ENCODE results near the gene DNAH8. TPM values are rescaled to one million over a fixed set of nuclear protein-coding genes. Genes with fewer than 3 reads are reported as not detected.

The DNAH8 gene
- total RNA-seq, 1 experiment from 2014 or later, result 0.05 TPM

DNA sequence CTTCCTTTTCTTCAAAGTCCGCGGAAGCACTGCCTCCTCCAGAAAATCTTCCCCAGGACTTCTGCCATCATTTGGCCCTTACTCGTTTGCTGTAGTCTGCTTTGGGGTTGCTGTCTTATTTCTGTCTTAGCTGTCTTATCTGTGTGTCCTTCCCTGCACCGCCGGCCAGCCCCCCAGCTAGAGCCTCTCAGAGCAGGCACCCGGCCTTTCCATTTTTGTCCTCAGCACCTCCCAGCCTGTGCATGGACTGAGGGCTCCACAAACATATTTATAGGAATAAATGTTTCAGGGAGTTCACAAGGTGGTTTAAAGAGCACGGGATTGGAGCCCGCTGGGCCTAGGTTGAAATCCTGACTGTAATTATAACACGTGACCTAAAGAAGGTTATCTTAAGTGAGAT, 341.6 kb downstream of the DNAH8 start:
- H3K4me1 Mint-ChIP-seq (ENCODE audit: low read depth, unreplicated experiment), result peaks cover 26% of the 10 kb centered on the region
- H3K4me3 Mint-ChIP-seq (ENCODE audit: low read depth, unreplicated experiment), result no peak overlapping the region
- CTCF ChIA-PET, result no interaction called here
- intact Hi-C loops (cut with micrococcal nuclease; ENCODE audit: unreplicated experiment), result no loop called here
- DNase-seq, result no peak
- no peaks in the 10 kb centered on the region for H3K27me3 Mint-ChIP-seq (ENCODE audit: unreplicated experiment)
- H3K9me3 Mint-ChIP-seq (ENCODE audit: low read depth, unreplicated experiment), result no peaks in the 10 kb centered on the region
- TF ChIP-seq, protein P1, sequence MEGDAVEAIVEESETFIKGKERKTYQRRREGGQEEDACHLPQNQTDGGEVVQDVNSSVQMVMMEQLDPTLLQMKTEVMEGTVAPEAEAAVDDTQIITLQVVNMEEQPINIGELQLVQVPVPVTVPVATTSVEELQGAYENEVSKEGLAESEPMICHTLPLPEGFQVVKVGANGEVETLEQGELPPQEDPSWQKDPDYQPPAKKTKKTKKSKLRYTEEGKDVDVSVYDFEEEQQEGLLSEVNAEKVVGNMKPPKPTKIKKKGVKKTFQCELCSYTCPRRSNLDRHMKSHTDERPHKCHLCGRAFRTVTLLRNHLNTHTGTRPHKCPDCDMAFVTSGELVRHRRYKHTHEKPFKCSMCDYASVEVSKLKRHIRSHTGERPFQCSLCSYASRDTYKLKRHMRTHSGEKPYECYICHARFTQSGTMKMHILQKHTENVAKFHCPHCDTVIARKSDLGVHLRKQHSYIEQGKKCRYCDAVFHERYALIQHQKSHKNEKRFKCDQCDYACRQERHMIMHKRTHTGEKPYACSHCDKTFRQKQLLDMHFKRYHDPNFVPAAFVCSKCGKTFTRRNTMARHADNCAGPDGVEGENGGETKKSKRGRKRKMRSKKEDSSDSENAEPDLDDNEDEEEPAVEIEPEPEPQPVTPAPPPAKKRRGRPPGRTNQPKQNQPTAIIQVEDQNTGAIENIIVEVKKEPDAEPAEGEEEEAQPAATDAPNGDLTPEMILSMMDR (IDR thresholded peaks at IDR 0.05; ENCODE audit: unreplicated experiment), result no peak
- no peak overlapping the region for H3K27ac Mint-ChIP-seq (ENCODE audit: unreplicated experiment)
- H3K36me3 Mint-ChIP-seq (ENCODE audit: insufficient read depth, unreplicated experiment), result peaks cover 4% of the 10 kb centered on the region
- no TSS peak for BruUV-seq (replicated peaks)

DNA sequence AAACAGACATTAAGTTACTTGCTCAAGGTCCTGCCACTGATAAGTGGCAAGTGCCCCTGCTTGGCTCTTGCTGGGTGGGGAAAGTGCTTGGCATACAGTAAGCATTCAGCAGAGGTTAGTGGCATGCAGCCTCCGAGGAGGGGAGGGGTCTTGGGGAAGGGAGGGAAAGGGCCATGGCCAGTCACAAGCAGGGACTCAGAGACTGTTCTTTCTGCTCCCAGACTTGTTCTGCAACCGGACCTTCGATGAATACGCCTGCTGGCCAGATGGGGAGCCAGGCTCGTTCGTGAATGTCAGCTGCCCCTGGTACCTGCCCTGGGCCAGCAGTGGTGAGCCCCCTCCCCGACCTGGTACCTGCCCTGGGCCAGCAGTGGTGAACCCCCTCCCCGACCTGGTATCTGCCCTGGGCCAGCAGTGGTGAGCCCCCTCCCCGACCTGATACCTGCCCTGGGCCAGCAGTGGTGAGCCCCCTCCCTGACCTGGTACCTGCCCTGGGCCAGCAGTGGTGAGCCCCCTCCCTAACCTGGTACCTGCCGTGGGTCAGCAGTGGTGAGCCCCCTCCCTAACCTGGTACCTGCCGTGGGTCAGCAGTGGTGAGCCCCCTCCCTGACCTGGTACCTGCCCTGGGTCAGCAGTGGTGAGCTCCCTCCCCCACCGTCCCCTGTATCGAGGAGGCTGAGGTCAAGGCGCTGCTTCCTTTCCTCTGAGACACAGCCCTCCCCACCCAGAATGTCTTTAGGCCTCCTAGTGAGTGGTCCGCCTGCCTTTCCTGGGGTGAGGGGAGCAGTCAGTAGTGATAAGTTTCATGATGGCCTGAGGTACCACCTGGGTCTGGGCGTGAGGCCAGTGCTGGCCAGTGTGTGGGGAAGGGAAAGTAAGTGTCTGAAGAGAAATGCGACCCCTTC, 342.4 kb downstream of the DNAH8 start:
- Mint-ChIP-seq H3K27me3 (ENCODE audit: unreplicated experiment) (no peaks in the 10 kb centered on the region), H3K4me1 (ENCODE audit: low read depth, unreplicated experiment) (peaks cover 18% of the 10 kb centered on the region), H3K4me3 (ENCODE audit: low read depth, unreplicated experiment) (no peak overlapping the region), H3K36me3 (ENCODE audit: insufficient read depth, unreplicated experiment) (peaks cover 4% of the 10 kb centered on the region), H3K27ac (ENCODE audit: unreplicated experiment) (no peak overlapping the region), H3K9me3 (ENCODE audit: low read depth, unreplicated experiment) (no peaks in the 10 kb centered on the region)
- TF ChIP-seq, protein P1 (IDR thresholded peaks at IDR 0.05; ENCODE audit: unreplicated experiment), result no peak
- no peak for DNase-seq
- intact Hi-C loops (cut with micrococcal nuclease; ENCODE audit: unreplicated experiment), result no loop called here
- no TSS peak for BruUV-seq (replicated peaks)
- CTCF ChIA-PET, result no interaction called here

DNA sequence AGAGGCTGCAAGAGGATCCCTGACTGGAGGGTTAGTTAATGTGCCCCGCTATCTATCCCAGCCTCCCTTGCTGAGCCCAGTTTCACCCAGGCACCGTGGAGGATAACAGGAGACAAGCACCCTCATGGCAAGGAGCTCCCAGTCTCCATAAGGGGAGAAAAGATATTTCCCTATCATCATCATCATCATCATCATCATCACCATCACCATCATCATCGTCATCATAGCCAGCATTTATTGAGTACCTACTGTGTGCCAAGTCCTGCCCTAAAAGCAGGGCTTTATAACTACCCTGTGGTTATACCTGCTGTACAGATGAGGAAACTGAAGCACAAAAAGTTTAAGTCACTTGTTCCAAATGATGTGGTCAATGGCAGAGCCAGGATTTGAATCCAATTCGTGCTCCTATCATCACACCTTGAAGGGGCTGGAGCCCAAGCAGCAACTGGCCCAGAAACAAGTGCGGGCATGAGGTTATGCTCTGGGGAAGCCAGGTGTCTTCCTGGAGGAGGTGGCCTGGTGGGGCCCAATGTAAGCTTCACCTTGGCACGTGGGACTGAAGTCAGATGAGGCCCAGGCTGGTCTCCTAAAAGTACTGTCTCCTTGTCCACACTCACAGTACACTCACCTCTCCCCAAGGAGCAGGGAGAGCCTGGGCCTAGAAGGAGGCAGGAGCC, 343.5 kb downstream of the DNAH8 start:
- no peak for DNase-seq
- peaks cover 4% of the 10 kb centered on the region for H3K36me3 Mint-ChIP-seq (ENCODE audit: insufficient read depth, unreplicated experiment)
- peaks cover 7% of the 10 kb centered on the region for H3K4me1 Mint-ChIP-seq (ENCODE audit: low read depth, unreplicated experiment)
- TF ChIP-seq, protein P1 (IDR thresholded peaks at IDR 0.05; ENCODE audit: unreplicated experiment), result no peak
- CTCF ChIA-PET, result no interaction called here
- no peak overlapping the region for H3K27ac Mint-ChIP-seq (ENCODE audit: unreplicated experiment)
- intact Hi-C loops (cut with micrococcal nuclease; ENCODE audit: unreplicated experiment), result no loop called here
- H3K27me3 Mint-ChIP-seq (ENCODE audit: unreplicated experiment), result no peaks in the 10 kb centered on the region
- no TSS peak for BruUV-seq (replicated peaks)
- no peaks in the 10 kb centered on the region for H3K9me3 Mint-ChIP-seq (ENCODE audit: low read depth, unreplicated experiment)
- no peak overlapping the region for H3K4me3 Mint-ChIP-seq (ENCODE audit: low read depth, unreplicated experiment)

DNA sequence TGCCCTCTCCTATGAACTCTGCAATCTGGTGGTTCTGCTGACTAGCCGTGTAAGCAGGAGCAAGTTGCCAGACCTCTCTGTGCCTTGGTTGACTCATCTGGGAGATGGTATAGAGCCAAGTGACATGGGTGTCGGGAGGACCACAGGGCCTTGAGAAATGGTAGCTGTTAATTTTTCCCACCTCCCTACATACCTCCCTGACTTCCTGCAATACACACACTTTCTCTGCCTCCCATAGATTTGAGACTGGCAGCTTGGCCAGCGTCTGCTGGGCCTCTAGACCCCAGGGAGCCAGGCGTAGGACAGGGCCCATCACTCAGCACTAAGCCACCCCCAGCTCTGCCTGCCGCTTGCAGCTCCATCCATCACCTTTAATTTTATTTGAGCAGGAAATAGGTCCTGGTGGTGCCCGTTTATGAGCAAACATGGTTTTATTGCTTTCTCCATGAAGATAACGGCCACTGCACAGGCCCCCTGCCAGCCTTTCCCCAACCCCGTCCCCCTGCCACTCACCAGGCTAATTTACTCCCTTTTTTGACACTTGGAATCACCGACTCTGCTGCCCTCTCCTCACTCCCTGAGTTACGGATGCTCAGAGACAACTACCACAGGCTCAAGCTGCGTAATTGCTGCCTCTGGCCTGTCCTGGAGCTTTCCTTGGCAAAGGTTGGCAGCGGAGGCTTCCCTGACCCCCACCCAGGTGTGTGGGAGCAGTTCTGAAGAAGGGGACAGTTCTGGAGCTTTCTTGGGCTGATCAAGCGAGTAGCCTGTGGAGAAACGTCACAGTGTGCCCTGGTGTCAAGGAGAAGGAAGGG, 344.6 kb downstream of the DNAH8 start:
- Mint-ChIP-seq H3K36me3 (ENCODE audit: insufficient read depth, unreplicated experiment) (peaks cover 4% of the 10 kb centered on the region), H3K4me3 (ENCODE audit: low read depth, unreplicated experiment) (no peak overlapping the region), H3K9me3 (ENCODE audit: low read depth, unreplicated experiment) (no peaks in the 10 kb centered on the region), H3K27ac (ENCODE audit: unreplicated experiment) (no peak overlapping the region), H3K4me1 (ENCODE audit: low read depth, unreplicated experiment) (no peaks in the 10 kb centered on the region), H3K27me3 (ENCODE audit: unreplicated experiment) (peaks cover 1% of the 10 kb centered on the region)
- CTCF ChIA-PET, result interaction anchor here (0.5 kb wide), 1 partner anchor 81 kb away, joined by 4 read pairs; no protein-coding TSS in a partner anchor
- TF ChIP-seq, protein P1 (IDR thresholded peaks at IDR 0.05; ENCODE audit: unreplicated experiment), result no peak
- no peak for DNase-seq
- intact Hi-C loops (cut with micrococcal nuclease; ENCODE audit: unreplicated experiment), result no loop called here
- BruUV-seq (replicated peaks), result no TSS peak
